Measurements from ENCODE around the gene ZNF512. TPM values are rescaled to one million over a fixed set of nuclear protein-coding genes. Genes with fewer than 3 reads are reported as not detected.
"Not testable (repeated sequence)": the region's sequence is repeated elsewhere in the genome, so short reads cannot be mapped to it uniquely, and the experiment has no call there.

Gene ZNF512
- total and polyA plus RNA-seq, 4 experiments from 2014 or later = 36.8 to 66.2 (median 45.2) TPM

DNA sequence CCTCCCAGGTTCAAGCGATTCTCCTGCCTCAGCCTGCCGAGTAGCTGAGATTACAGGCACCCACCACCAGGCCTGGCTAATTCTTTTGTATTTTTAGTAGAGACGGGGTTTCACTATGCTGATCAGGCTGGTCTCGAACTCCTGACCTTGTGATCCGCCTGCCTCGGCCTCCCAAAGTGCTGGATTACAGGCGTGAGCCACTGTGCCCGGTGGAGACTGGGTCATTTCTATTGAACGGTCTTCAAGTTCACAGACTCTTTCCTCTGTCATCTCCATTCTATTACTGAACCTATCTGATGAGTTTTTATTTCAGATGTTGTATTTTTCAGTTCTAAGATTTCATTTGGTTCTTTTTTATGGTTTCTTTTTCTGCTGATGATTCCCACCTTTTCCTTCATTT, 12.6 kb downstream of the ZNF512 start:
- H3K27me3 ChIP-seq (ENCODE audit: insufficient read depth, low read length); H3K9me3 ChIP-seq (ENCODE audit: control insufficient read depth in 1 of 2, low read length in 2 of 2); POLR2A ChIA-PET (ENCODE audit: partially characterized antibody); H3K27ac ChIP-seq (ENCODE audit: low read depth, low read length); H3K27me3 Mint-ChIP-seq; DNase-seq; intact Hi-C loops (cut with micrococcal nuclease); CTCF ChIA-PET (ENCODE audit: partially characterized antibody); H3K4me3 ChIP-seq (ENCODE audit: low read length in 2 of 2): not testable (repeated sequence)
- Histone ChIP-seq H3K36me3 (ENCODE audit: insufficient read depth, low read length) (peaks cover 13% of the 10 kb centered on the region), H3K4me1 (ENCODE audit: insufficient read depth, low read length) (peaks cover 24% of the 10 kb centered on the region)
- H3K4me1 Mint-ChIP-seq = peaks cover 24 to 50% (median 37%) of the 10 kb centered on the region in 4 donors
- H3K4me3 Mint-ChIP-seq = peak overlapping the region in 1 of 8 donors; percentile 43
- H3K27ac Mint-ChIP-seq = peak overlapping the region in 2 of 7 donors; percentile 27 to 41
- peaks cover 56 to 63% of the 10 kb centered on the region in 2 donors for H3K36me3 Mint-ChIP-seq
- H3K9me3 Mint-ChIP-seq = peaks cover 0 to 42% (median 24%) of the 10 kb centered on the region in 8 donors

DNA sequence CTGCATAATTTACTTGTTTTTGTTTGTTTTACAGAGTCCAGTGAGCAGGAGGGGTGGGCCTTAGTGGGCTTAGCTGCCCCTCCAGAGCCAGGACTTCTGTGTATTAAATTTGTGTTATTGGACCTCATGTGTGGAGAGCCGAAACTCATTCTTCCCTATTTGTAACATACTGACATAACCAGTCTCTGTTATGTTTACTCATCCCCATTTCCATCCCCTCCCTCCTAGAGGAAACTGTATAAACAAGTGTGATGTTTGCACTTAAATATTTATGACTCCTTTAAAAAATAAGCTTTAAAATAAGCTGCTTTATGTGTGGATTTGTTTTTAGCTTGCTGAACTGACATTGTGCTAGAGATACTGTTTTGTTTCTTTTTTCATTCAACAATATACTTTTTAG, 13.8 kb downstream of the ZNF512 start:
- peaks cover 59 to 64% of the 10 kb centered on the region in 2 donors for H3K36me3 Mint-ChIP-seq
- ChIA-PET CTCF (ENCODE audit: partially characterized antibody) (no interaction called here), POLR2A (ENCODE audit: partially characterized antibody) (interaction anchor here (1.0 kb wide), 1 partner anchor 14 kb away, joined by 4 read pairs; the partner anchor contains the start of gene ZNF512)
- no peaks in the 10 kb centered on the region for H3K9me3 ChIP-seq (ENCODE audit: control insufficient read depth in 1 of 2, low read length in 2 of 2)
- DNase-seq = no peak
- H3K4me1 Mint-ChIP-seq = peaks cover 25 to 46% (median 36%) of the 10 kb centered on the region in 4 donors
- H3K4me3 ChIP-seq (ENCODE audit: low read length in 2 of 2) = no peak overlapping the region
- H3K27ac ChIP-seq (ENCODE audit: low read depth, low read length) = peak overlapping the region; percentile 5
- H3K9me3 Mint-ChIP-seq = peaks cover 0 to 35% (median 17%) of the 10 kb centered on the region in 8 donors
- intact Hi-C loops (cut with micrococcal nuclease) = no loop called here
- H3K4me1 ChIP-seq (ENCODE audit: insufficient read depth, low read length) = peaks cover 24% of the 10 kb centered on the region
- H3K4me3 Mint-ChIP-seq = peak overlapping the region in 2 of 8 donors; percentile 45 to 48
- no peaks in the 10 kb centered on the region for H3K27me3 ChIP-seq (ENCODE audit: insufficient read depth, low read length)
- peaks cover 22% of the 10 kb centered on the region for H3K36me3 ChIP-seq (ENCODE audit: insufficient read depth, low read length)
- H3K27ac Mint-ChIP-seq = peak overlapping the region in 5 of 7 donors; percentile 14 to 63 (median 27)
- no peaks in the 10 kb centered on the region for H3K27me3 Mint-ChIP-seq

DNA sequence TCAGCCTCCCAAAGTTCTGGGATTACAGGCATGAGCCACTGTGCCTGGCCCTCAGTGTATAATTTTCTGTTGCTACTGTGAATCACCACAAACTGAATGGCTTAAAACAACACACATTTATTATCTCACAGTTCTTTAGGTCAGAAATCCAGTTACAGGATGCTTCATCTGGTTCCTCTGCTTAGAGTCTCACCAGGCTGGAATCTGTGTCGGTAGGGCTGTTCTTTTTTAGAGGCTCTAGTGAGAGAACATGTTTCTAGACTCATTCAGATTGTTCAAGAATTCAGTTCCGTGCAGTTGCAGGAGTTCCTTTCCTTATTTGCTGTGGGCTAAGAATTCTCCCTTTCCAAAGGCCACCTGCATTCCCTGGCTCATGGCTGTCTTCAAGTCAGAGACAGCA, 23.8 kb downstream of the ZNF512 start:
- no peak overlapping the region for H3K4me3 Mint-ChIP-seq
- Histone ChIP-seq H3K9me3 (ENCODE audit: control insufficient read depth in 1 of 2, low read length in 2 of 2) (no peaks in the 10 kb centered on the region), H3K4me3 (ENCODE audit: low read length in 2 of 2) (no peak overlapping the region), H3K27ac (ENCODE audit: low read depth, low read length) (no peak overlapping the region), H3K27me3 (ENCODE audit: insufficient read depth, low read length) (no peaks in the 10 kb centered on the region), H3K36me3 (ENCODE audit: insufficient read depth, low read length) (peaks cover 59% of the 10 kb centered on the region), H3K4me1 (ENCODE audit: insufficient read depth, low read length) (no peaks in the 10 kb centered on the region)
- ChIA-PET CTCF (ENCODE audit: partially characterized antibody) (no interaction called here), POLR2A (ENCODE audit: partially characterized antibody) (no interaction called here)
- H3K4me1 Mint-ChIP-seq = peaks cover 0 to 11% (median 3%) of the 10 kb centered on the region in 4 donors
- peaks cover 52 to 66% of the 10 kb centered on the region in 2 donors for H3K36me3 Mint-ChIP-seq
- H3K27me3 Mint-ChIP-seq = no peaks in the 10 kb centered on the region
- intact Hi-C loops (cut with micrococcal nuclease) = no loop called here
- H3K9me3 Mint-ChIP-seq = no peaks in the 10 kb centered on the region
- DNase-seq = no peak
- peak overlapping the region in 1 of 7 donors; percentile 38 for H3K27ac Mint-ChIP-seq

DNA sequence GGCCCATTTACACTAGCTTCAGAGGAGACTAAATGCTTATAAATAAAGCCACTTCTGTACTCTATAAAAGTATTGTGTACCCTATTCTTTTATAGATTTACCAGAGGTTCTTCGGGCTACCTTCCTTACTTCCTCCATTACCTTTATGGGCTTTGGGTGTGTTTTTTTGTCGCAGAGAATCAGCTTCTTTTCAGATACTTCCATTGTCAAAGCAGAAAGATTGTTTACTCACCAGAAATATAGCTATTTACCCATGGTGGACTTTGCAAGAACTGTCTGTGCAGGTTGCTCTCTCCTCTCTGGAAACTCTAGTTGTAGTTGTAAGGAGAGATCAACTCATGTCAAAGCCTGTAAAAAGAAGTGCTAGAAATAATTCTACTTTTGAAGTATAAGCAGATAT, 31.1 kb downstream of the ZNF512 start:
- no peaks in the 10 kb centered on the region for H3K27me3 ChIP-seq (ENCODE audit: insufficient read depth, low read length)
- CTCF ChIA-PET (ENCODE audit: partially characterized antibody) = no interaction called here
- POLR2A ChIA-PET (ENCODE audit: partially characterized antibody) = interaction anchor here (0.6 to 1.7 kb wide), 2 partner anchors 15 to 258 kb away, joined by 3 to 4 read pairs; partner anchors contain the start of genes CCDC121, GPN1 and GTF3C2
- Mint-ChIP-seq H3K36me3 (peaks cover 37 to 66% of the 10 kb centered on the region in 2 donors), H3K9me3 (no peaks in the 10 kb centered on the region), H3K4me1 (peaks cover 0 to 4% (median under 1%) of the 10 kb centered on the region in 4 donors), H3K27ac (peak overlapping the region in 1 of 7 donors; percentile 13), H3K4me3 (no peak overlapping the region), H3K27me3 (no peaks in the 10 kb centered on the region)
- DNase-seq = no peak
- H3K4me3 ChIP-seq (ENCODE audit: low read length in 2 of 2) = no peak overlapping the region
- intact Hi-C loops (cut with micrococcal nuclease) = no loop called here
- H3K27ac ChIP-seq (ENCODE audit: low read depth, low read length) = no peak overlapping the region
- H3K4me1 ChIP-seq (ENCODE audit: insufficient read depth, low read length) = no peaks in the 10 kb centered on the region
- peaks cover 52% of the 10 kb centered on the region for H3K36me3 ChIP-seq (ENCODE audit: insufficient read depth, low read length)
- H3K9me3 ChIP-seq (ENCODE audit: control insufficient read depth in 1 of 2, low read length in 2 of 2) = no peaks in the 10 kb centered on the region

DNA sequence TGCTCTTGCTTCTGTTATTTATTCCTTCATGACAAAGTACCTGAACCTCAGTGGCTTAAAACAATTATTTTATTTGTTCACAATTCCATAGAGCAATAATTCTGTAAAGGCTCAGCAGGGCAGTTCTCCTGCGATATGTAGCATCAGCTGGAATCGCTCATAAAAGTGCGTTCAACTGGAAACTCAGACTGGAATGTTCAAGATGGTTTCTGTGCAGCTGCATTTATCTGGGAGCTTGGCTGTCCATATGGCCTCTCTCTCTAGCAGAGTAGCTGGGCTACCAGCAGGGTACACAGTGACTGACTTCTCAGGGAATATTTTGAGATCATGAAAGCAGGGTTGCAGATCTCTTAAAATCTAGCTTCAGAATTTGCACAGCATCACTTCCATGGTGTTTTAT, 32.5 kb downstream of the ZNF512 start:
- POLR2A ChIA-PET (ENCODE audit: partially characterized antibody) = no interaction called here
- H3K9me3 ChIP-seq (ENCODE audit: control insufficient read depth in 1 of 2, low read length in 2 of 2) = no peaks in the 10 kb centered on the region
- intact Hi-C loops (cut with micrococcal nuclease) = no loop called here
- H3K4me3 ChIP-seq (ENCODE audit: low read length in 2 of 2) = no peak overlapping the region
- no peak for DNase-seq
- H3K4me1 ChIP-seq (ENCODE audit: insufficient read depth, low read length) = no peaks in the 10 kb centered on the region
- Mint-ChIP-seq H3K36me3 (peaks cover 42 to 64% of the 10 kb centered on the region in 2 donors), H3K27me3 (no peaks in the 10 kb centered on the region), H3K4me3 (no peak overlapping the region), H3K27ac (no peak overlapping the region), H3K9me3 (no peaks in the 10 kb centered on the region), H3K4me1 (peaks cover 0 to 4% (median under 1%) of the 10 kb centered on the region in 4 donors)
- H3K36me3 ChIP-seq (ENCODE audit: insufficient read depth, low read length) = peaks cover 54% of the 10 kb centered on the region
- CTCF ChIA-PET (ENCODE audit: partially characterized antibody) = no interaction called here
- no peaks in the 10 kb centered on the region for H3K27me3 ChIP-seq (ENCODE audit: insufficient read depth, low read length)
- H3K27ac ChIP-seq (ENCODE audit: low read depth, low read length) = no peak overlapping the region

DNA sequence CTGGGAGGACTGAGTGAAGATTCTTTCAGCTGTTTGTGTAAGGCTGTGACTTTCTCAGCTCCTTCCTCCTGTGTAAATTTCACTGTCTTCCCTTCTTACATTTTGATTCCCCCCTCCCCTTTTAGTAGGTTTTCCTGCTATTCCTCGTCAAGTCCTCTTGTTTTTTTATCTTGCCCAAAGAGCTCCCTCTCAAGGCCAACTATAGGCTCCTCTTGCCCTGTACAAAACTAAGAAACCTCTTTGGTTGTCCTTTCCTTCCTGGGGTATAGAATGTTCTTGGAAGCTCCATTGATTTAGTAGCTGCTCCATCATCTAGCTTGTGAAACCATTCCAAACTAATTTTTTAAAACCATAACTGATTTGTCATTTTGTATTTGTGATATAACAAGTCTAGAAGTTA, 38.7 kb downstream of the ZNF512 start:
- Histone ChIP-seq H3K9me3 (ENCODE audit: control insufficient read depth in 1 of 2, low read length in 2 of 2) (no peaks in the 10 kb centered on the region), H3K27me3 (ENCODE audit: insufficient read depth, low read length) (no peaks in the 10 kb centered on the region), H3K27ac (ENCODE audit: low read depth, low read length) (no peak overlapping the region), H3K4me3 (ENCODE audit: low read length in 2 of 2) (no peak overlapping the region), H3K36me3 (ENCODE audit: insufficient read depth, low read length) (peaks cover 59% of the 10 kb centered on the region), H3K4me1 (ENCODE audit: insufficient read depth, low read length) (no peaks in the 10 kb centered on the region)
- H3K27ac Mint-ChIP-seq = peak overlapping the region in 2 of 7 donors; percentile 48 to 73
- no peak for DNase-seq
- intact Hi-C loops (cut with micrococcal nuclease) = no loop called here
- POLR2A ChIA-PET (ENCODE audit: partially characterized antibody) = interaction anchor here (1.0 kb wide), 1 partner anchor 25 kb away, joined by 4 read pairs; no protein-coding TSS in a partner anchor
- no peaks in the 10 kb centered on the region for H3K4me1 Mint-ChIP-seq
- CTCF ChIA-PET (ENCODE audit: partially characterized antibody) = interaction anchor here (1.0 kb wide), 1 partner anchor 62 kb away, joined by 3 read pairs; no protein-coding TSS in a partner anchor
- no peak overlapping the region for H3K4me3 Mint-ChIP-seq
- no peaks in the 10 kb centered on the region for H3K27me3 Mint-ChIP-seq
- H3K36me3 Mint-ChIP-seq = peaks cover 51 to 71% of the 10 kb centered on the region in 2 donors
- no peaks in the 10 kb centered on the region for H3K9me3 Mint-ChIP-seq

DNA sequence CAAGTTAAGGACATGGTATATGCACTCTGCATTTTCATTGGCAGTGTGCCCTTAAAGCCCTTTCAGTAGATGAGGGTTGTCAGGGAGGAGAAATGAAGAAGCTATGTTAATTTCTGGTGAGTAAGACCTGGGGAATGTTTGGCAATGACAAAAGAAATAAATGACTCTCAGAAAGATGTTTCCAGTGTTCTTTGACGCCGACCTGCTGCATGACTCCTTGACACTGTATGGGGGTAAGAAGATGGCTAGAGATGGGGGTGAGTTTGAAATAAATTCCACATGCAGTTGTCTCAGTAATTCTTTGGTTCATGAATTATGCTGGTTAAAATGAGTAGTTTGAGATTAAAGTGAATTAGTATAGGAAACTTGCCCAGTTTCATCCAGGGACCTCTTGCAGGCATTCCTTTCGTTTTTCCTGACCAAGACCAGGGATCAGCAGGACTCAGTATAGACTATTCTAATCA, 40.1 kb downstream of the ZNF512 start:
- Histone ChIP-seq H3K4me3 (ENCODE audit: low read length in 2 of 2) (no peak overlapping the region), H3K27me3 (ENCODE audit: insufficient read depth, low read length) (no peaks in the 10 kb centered on the region), H3K27ac (ENCODE audit: low read depth, low read length) (no peak overlapping the region), H3K4me1 (ENCODE audit: insufficient read depth, low read length) (peaks cover 2% of the 10 kb centered on the region), H3K36me3 (ENCODE audit: insufficient read depth, low read length) (peaks cover 47% of the 10 kb centered on the region), H3K9me3 (ENCODE audit: control insufficient read depth in 1 of 2, low read length in 2 of 2) (no peaks in the 10 kb centered on the region)
- Mint-ChIP-seq H3K27me3 (no peaks in the 10 kb centered on the region), H3K9me3 (no peaks in the 10 kb centered on the region), H3K4me3 (no peak overlapping the region), H3K4me1 (peaks cover 0 to 2% (median 0%) of the 10 kb centered on the region in 4 donors), H3K36me3 (peaks cover 40 to 59% of the 10 kb centered on the region in 2 donors), H3K27ac (peak overlapping the region in 2 of 7 donors; percentile 4 to 22)
- intact Hi-C loops (cut with micrococcal nuclease) = no loop called here
- POLR2A ChIA-PET (ENCODE audit: partially characterized antibody) = no interaction called here
- DNase-seq = no peak
- CTCF ChIA-PET (ENCODE audit: partially characterized antibody) = no interaction called here
